Motor neuron (in vitro differentiated cells): Measurements from ENCODE around the gene C15orf39. TPM values are rescaled to one million over a fixed set of nuclear protein-coding genes. Genes with fewer than 3 reads are reported as not detected.
A peak's percentile ranks its signal among the peaks of the same experiment; 100 is the strongest.

ENCODE experiments used
- ATAC-seq, 8 experiments: fragments of 200-7000 bp; cut with Tn5 transposase; replicated peaks in 6 of 8; 2 replicates each; pipeline ENCODE4 v1.8.0; 2021; ENCODE audit warnings: mild to moderate bottlenecking in 8 of 8, moderate library complexity in 8 of 8
- H3K27ac ChIP-seq, 2 donors: fragments of 250-450 bp; sonication (Bioruptor Pico); 2 replicates each; pipeline ENCODE4 v1.9.0; 2021; ENCODE audit warnings: antibody characterized with exemption in 2 of 2, mild to moderate bottlenecking in 2 of 2, moderate library complexity in 1 of 2
- H3K4me1 ChIP-seq, 2 donors: fragments of 250-450 bp; sonication (Bioruptor Pico); replicated peaks in 1 of 2; 2 replicates each; pipeline ENCODE4 v1.6.1; 2021; ENCODE audit warnings: antibody characterized with exemption in 2 of 2, mild to moderate bottlenecking in 2 of 2, moderate library complexity in 1 of 2
- H3K4me3 ChIP-seq, 5 donors: fragments of 250-450 bp; sonication (Bioruptor Pico); 2 replicates each; pipeline ENCODE4 v1.9.0; 2021; ENCODE audit warnings: antibody characterized with exemption in 5 of 5, mild to moderate bottlenecking in 5 of 5, moderate library complexity in 4 of 5
- WGBS, 10 experiments: fragments of 450-650 bp; shearing (Covaris generic); methylation state at CpG; one replicate each; pipeline ENCODE4 v1.0.0; 2022; 5-methylcytosine and 5-hydroxymethylcytosine counted together
- in situ Hi-C, 9 experiments: fragments of 400-800 bp; cut with MboI; loops; one replicate each; pipeline ENCODE4 v1.15.0; 2021; ENCODE audit warnings: low sequenced_read_pairs in 9 of 9, low pct_unique_long_range_greater_than_20kb in 2 of 9; ENCODE audit not compliant: unreplicated experiment in 9 of 9
- total RNA-seq, 8 experiments: library from RNA; unstranded; fragments of 300-600 nt; gene quantifications; 2 replicates each; pipeline versions ENCODE4 v1.2.3 to v1.2.4, GENCODE V29; 2022

The C15orf39 gene
- total RNA-seq, 8 experiments from 2014 or later, result 2.2 to 11.0 (median 5.8) TPM

DNA sequence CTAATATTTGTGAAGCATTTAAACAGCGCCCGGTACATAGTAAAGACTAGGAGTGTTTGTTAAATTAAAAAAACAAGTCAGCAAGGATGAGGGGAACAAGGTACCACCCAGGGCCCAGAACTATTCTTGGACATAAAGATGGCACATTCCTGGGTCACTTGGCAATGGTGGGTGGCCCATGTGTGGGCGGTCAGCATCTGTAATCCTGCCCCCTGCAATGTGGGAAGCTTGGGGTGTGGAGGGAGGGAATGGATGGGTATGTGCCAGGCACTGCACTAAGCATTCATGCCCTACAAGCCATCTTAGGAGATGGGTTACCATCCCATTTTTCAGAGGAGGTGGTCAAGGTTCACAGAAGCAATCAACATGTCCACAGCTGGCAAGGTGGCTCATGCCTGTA is 7.3 kb upstream of the C15orf39 start:
- no peak overlapping the region for H3K4me3 ChIP-seq
- ATAC-seq, result no peak
- H3K27ac ChIP-seq, result no peak overlapping the region
- peaks cover 28 to 35% of the 10 kb centered on the region in 2 donors for H3K4me1 ChIP-seq
- 80 to 100% (median 100%) methylated on average over 1 to 3 of the region's 3 CpGs; no CpG with 5 or more reads in 3 of the 10 experiments for WGBS, 10 experiments
- in situ Hi-C loops, result no loop called here

DNA sequence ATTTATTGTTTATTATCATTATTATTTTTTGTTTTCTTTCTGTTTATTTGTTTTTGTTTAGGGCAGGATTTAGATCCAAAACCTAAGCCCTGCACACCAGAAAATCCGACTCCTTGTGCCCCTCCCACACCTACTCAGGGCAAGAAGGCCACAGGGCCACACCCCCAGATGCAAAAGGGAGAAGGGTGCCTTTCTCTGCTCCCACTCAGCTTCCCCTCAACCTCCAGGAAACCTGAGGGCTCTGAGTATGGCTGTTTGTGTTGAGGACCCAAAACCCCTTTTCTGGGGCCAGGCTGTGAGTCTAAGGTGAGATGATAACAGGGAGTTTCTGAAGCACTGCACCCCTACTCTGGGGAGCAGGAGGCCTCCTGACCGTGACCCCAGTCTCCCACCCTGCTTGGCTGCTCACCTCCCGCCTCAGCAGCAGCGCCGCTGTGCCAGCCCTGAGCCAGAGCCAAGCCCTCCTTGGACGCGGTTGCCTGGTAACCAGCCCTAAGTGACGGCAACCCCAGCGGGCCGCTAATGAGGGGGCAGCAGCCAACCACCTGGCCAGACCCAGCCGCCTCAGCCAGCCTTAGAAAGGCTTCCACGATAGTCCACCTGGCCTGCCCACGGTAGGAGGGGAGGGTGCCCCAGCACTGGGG is 6.4 kb upstream of the C15orf39 start:
- Histone ChIP-seq H3K27ac (peak overlapping the region in 1 of 2 donors; percentile 27), H3K4me1 (peaks cover 28 to 35% of the 10 kb centered on the region in 2 donors), H3K4me3 (no peak overlapping the region)
- in situ Hi-C loops, result no loop called here
- peak in 5 of 8 experiments; percentile 91 to 94 (median 91) for ATAC-seq
- WGBS, 10 experiments, result 20 to 100% (median 50%) methylated on average over 1 to 3 of the region's 13 CpGs; no CpG with 5 or more reads in 5 of the 10 experiments

DNA sequence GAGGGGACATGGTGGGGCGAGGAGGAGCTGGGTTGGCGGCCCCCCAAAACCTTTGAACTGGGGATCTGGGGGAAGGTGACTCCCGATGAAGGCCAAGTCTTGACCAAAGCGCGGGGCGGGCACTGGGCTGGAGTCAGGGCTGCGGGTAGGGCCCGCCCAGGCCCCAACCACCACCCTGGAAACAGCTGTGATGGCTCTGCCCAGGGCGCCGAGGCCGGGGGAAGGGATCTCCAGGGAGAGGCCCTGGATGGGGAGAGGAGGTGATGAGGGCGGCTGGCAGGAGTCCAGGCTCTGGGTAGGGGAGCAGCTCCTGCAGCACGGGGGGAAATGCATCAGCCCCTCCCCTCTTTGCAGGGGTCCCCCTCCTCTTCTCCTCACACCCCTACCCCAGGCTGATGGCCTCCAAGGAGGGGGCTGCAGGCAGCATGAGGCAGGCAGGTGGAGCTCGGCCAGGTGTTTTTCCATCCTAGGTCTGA is 5.9 kb upstream of the C15orf39 start:
- H3K4me3 ChIP-seq, result no peak overlapping the region
- H3K4me1 ChIP-seq, result peaks cover 28 to 38% of the 10 kb centered on the region in 2 donors
- ATAC-seq, result peak in 6 of 8 experiments; percentile 49 to 87 (median 82)
- peak overlapping the region in 1 of 2 donors; percentile 27 for H3K27ac ChIP-seq
- WGBS, 10 experiments, result 83% methylated on average over 1 of the region's 14 CpGs; no CpG with 5 or more reads in 9 of the 10 experiments
- in situ Hi-C loops, result no loop called here

DNA sequence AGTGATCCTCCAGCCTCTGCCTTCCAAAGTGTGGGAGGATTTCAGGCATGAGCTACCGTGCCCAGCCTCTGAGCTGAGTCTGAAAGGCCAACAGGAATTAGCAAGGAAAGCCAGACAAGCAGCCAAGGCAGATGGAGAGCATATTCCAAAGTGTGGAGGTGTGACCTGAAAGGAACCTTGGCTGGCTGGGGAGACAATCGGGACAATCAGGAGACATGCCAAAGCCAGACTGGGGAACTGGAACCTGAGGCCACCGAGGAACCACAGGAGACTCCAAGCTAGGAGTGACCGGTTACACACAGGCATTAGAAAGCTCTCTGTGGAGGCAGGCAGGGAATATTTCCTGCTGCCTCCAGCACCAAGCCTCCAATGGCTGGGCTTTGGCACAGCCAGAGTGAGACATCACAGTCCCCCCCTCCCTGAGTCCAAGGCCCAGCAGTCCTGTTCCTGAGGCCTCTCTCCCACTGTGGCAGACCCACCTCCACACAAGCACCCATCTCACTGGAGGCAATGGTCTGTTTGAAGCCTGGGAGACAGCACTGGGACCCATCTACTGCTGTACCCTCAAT is 4.5 kb upstream of the C15orf39 start:
- Histone ChIP-seq H3K4me3 (no peak overlapping the region), H3K27ac (no peak overlapping the region), H3K4me1 (peaks cover 30 to 39% of the 10 kb centered on the region in 2 donors)
- no peak for ATAC-seq
- in situ Hi-C loops, result no loop called here
- 30 to 83% (median 80%) methylated on average over 1 to 2 of the region's 4 CpGs; no CpG with 5 or more reads in 6 of the 10 experiments for WGBS, 10 experiments

DNA sequence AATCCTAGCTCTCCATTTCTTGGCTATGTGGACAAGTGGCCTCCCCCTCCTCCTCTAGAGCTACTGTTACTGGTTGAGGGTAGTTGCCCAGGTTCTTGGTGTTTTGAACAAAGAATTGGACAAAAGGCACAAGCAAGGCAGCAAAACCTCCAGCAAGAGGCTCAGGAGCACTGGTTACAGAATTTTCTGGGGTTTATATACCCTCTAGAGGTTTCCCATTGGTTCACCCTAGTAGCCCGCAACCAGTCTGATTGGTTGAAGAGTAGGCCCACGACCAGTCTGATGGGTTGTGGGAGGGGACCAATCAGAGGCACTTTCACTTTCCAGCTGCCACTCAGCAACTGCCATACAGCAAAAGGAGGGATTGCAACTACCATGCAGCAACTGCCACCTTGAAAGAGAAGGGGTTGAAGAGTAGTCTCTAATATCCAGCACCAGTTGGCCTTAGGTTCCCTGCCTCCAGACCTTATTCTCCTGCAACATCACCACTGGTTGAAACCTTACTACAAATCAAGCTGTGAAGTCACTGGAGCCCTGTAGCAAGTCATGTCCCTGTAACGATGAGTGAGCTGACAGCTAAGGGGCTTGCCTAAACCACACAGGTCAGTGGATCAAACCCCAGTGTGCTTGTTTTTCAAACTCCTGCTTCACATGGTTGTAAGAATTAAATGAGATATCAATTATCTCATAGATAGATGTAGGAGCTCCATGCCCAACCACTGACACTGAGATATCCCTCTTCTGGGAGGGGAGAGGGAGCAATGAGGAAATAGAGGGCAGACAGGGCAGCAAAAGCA is 2.9 kb upstream of the C15orf39 start:
- peak in 2 of 8 experiments; percentile 4 to 17 for ATAC-seq
- peaks cover 17 to 32% of the 10 kb centered on the region in 2 donors for H3K4me1 ChIP-seq
- 0 to 88% (median 61%) methylated on average over 1 to 2 of the region's 3 CpGs; no CpG with 5 or more reads in 4 of the 10 experiments for WGBS, 10 experiments
- H3K27ac ChIP-seq, result no peak overlapping the region
- H3K4me3 ChIP-seq, result peak overlapping the region in 1 of 5 donors; percentile 10
- in situ Hi-C loops, result no loop called here

DNA sequence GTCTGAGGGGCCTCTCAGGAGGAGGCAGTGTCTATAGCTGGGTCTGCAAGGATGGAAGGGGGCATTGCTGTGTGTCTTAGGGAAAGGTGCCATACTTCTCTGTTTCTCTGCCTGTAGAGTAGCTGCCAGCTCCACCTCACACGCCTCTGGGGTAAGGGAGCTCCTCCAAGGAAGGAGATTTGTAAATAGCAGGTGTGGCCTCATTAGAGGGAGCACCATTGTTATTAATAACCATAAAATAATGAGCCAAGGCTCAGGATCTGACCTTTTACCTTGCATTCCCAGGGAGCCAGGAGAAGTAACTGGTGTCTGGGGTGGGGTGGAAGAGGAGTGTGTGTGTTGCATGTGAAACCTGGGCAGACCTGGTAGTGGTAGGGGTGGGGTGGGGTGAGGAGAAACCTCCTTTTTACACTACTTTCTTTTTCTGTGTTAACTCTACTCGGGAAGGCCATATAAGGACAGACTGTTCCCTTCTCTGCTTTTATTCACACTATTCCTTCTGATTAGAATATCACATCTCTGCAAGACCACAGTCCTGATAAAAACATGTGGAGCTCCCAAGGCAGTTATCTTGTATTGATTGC is 2.2 kb upstream of the C15orf39 start:
- Histone ChIP-seq H3K4me1 (peaks cover 17 to 32% of the 10 kb centered on the region in 2 donors), H3K4me3 (no peak overlapping the region), H3K27ac (no peak overlapping the region)
- no peak for ATAC-seq
- in situ Hi-C loops, result no loop called here
- WGBS, 10 experiments, result 80 to 100% (median 93%) methylated on average over 1 of the region's 2 CpGs; no CpG with 5 or more reads in 6 of the 10 experiments

DNA sequence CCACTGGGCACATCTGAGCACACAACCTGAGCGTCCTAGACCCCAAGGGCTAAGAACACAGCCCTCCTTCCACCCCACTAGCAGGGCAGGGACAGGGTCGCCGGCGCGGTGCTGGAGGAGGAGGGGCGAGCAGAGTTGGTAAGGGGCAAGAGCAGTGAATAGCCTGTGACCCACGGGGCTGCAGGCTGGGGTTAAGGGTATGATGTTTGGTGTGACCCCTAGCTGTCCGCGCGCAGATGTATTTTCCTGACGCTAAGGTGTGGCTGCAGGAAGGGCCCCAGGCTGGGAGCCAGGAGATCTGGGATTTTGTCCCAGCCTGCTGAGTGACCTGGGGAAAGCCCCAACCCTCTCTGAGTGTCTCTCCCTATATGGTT is 1.3 kb upstream of the C15orf39 start:
- Histone ChIP-seq H3K27ac (no peak overlapping the region), H3K4me3 (no peak overlapping the region), H3K4me1 (peaks cover 12 to 26% of the 10 kb centered on the region in 2 donors)
- WGBS, 10 experiments, result 54 to 100% (median 76%) methylated on average over 1 to 10 of the region's 11 CpGs; no CpG with 5 or more reads in 6 of the 10 experiments
- in situ Hi-C loops, result loop anchor here in 5 of 9 experiments (10.0 kb wide), 1 partner anchor 176 kb away; the partner anchor contains the start of gene PPCDC (in 5 of the 5)
- no peak for ATAC-seq

DNA sequence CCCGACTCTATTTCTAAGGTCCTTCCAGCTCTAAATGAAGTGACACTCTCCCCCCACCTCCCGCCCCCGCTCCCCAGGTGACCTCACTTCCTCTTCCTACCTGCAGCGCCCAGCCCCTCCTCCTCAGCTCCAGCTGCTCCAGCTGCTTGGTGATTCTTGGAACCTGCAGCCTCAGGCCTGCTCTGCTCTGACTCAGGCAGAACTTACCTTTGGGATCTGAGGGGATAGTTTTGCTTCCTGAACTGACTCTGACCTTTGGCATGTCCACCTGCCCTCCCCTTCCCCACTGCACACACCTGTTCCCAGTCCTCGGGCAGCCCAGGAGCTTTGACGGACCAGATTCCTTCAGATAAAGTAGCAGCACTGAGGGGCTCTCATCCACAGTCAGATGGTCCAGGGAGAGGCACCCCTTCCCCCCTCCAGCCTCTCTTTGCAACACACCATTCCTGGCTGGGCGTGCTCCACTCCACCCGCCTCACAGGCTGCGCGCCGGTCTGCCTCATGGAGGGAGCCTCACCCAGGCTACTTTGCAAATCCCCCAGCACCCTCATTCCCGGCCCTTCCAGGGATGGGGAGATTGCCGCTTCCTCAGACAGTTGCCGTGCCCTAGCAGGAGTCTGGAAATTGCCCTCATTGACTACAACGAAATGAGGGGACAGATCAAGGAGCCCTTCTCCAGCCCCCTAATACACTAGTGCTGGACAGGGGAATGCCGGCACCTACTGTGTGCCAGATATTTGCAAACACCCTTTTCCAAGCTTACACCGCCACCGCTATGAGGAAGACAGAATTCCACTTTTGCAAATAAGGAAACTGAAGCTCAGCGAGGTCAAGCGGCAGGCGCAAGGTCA is 692 bp upstream of the C15orf39 start:
- Histone ChIP-seq H3K27ac (no peak overlapping the region), H3K4me3 (peak overlapping the region; percentile 45 to 86 (median 72)), H3K4me1 (peaks cover 6 to 20% of the 10 kb centered on the region in 2 donors)
- in situ Hi-C loops, result loop anchor here in 5 of 9 experiments (10.0 kb wide), 1 partner anchor 176 kb away; the partner anchor contains the start of gene PPCDC (in 5 of the 5)
- peak in 7 of 8 experiments; percentile 1 to 24 (median 5) for ATAC-seq
- 0 to 33% (median 0%) methylated on average over 2 to 10 of the region's 21 CpGs; no CpG with 5 or more reads in 5 of the 10 experiments for WGBS, 10 experiments

DNA sequence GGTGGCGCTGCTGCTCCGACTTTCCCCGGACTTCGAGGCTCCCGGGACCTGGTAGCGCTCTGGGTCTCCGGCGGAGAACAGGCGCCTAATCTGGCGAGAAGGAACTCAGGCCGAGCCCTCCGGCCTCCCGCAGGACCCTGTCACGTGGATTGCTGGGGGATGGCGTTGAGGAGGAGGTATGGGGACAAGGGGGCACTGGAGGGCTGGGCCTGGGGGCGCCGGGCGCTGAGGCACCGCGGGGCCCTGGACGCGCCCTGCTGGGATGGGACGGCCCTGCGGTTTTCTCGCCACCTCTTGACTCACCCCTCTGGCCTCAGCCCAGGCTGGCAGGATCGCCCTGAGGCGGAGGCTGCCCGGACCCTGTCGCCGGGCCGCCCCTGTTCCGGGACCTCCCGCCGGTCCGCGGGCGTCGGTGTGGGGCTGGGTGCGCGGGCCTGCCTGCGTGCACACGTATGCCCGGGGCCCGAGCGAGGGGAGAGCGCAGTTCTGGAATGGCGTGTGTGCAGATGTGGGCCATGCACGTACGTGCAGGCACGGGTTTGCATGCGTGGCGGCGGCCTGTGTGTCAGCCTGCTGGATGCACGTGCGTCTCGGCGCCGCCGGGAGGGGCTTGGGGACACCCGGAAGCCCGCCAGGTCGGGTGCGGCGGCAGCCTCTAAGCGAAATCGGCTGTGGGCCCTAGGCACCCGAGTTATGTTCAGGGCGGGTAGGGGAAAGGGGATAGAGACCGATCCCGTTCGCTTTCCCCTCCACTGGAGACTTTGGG is 752 bp downstream of the C15orf39 start:
- H3K4me3 ChIP-seq, result peak overlapping the region; percentile 45 to 86 (median 72)
- in situ Hi-C loops, result loop anchor here in 5 of 9 experiments (10.0 kb wide), 1 partner anchor 178 kb away; the partner anchor contains the start of gene PPCDC (in 5 of the 5)
- H3K4me1 ChIP-seq, result peaks cover 6 to 15% of the 10 kb centered on the region in 2 donors
- H3K27ac ChIP-seq, result no peak overlapping the region
- WGBS, 10 experiments, result 0 to 15% (median 0%) methylated on average over 2 to 18 of the region's 71 CpGs; no CpG with 5 or more reads in 6 of the 10 experiments
- ATAC-seq, result peak; percentile 16 to 59 (median 50)

DNA sequence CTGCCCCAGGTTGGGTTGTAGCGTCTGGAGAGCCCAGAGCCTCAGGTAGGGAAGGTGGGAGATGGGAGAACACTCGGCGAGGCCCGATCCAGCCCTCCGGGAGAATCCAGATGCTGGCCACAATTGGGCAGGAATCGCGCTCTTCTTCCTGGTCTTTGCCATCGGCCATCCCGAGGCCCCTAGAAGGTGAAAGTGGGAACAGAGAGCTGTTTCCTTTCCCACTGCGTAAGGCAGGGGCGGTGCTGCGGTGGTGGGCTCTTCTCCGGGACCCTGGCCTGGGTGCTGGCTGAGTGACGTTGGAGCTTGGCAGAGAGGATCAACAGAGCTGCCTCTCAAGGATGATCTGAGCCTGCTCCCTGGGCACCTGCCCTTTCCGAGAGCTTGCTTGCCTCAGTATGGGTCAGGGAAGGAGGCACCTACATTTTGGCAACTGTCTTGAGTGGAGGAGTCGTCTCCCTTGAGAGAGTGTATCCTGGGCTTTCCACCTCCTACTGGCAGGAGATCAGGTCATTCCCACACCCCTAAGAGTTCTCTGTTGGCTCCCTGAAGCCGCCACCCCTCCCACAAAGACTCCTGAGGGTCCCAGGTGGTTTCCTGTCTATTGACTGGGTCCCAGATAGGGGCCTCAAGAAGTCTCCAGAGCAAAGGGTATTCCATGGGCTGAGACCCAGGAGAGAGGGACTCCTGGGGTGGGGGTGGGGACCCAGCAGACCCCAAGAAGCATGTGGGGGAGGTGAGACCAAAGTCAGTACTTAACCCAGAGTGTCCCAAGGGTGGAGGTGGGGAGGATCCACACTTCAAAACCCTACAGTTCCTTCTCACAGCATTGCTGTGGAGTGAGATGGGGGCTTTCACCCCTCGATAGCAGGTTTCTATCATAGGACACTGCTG is 1.6 kb downstream of the C15orf39 start:
- peak overlapping the region; percentile 45 to 86 (median 72) for H3K4me3 ChIP-seq
- in situ Hi-C loops, result loop anchor here in 5 of 9 experiments (10.0 kb wide), 1 partner anchor 178 kb away; the partner anchor contains the start of gene PPCDC (in 5 of the 5)
- H3K4me1 ChIP-seq, result peaks cover 6 to 15% of the 10 kb centered on the region in 2 donors
- 0 to 27% (median 14%) methylated on average over 1 to 6 of the region's 18 CpGs; no CpG with 5 or more reads in 4 of the 10 experiments for WGBS, 10 experiments
- H3K27ac ChIP-seq, result no peak overlapping the region
- ATAC-seq, result no peak
